NCI-H446 treated with DMSO at 0.1 percent for 48 hours (cell line): ENCODE results near the gene HIPK3.
"Not testable (repeated sequence)": the region's sequence is repeated elsewhere in the genome, so short reads cannot be mapped to it uniquely, and the experiment has no call there.

ENCODE experiments used
- DNase-seq: peaks from one replicate; lab custom pipeline; 2025; lab: John Stamatoyannopoulos, UW

The HIPK3 gene

GRCh38 chr11:33258631-33259205, 1.5 kb downstream of the HIPK3 start:
- no peak for DNase-seq

- no peak for DNase-seq
Measured at GRCh38 chr11:33259869-33260268, 2.7 kb downstream of the HIPK3 start.

GRCh38 chr11:33261350-33261749, 4.2 kb downstream of the HIPK3 start:
- DNase-seq: not testable (repeated sequence)

GRCh38 chr11:33262011-33262645, 4.9 kb downstream of the HIPK3 start:
- no peak for DNase-seq

- no peak for DNase-seq
Measured at GRCh38 chr11:33263549-33263948, 6.4 kb downstream of the HIPK3 start.

GRCh38 chr11:33264926-33265325, 7.7 kb downstream of the HIPK3 start:
- no peak for DNase-seq

GRCh38 chr11:33266393-33267215, 9.4 kb downstream of the HIPK3 start:
- DNase-seq: no peak

- no peak for DNase-seq
Measured at GRCh38 chr11:33268945-33269540, 11.9 kb downstream of the HIPK3 start.

- DNase-seq: no peak
Measured at GRCh38 chr11:33269822-33270221, 12.6 kb downstream of the HIPK3 start.

GRCh38 chr11:33271059-33271458, 13.9 kb downstream of the HIPK3 start:
- no peak for DNase-seq

- DNase-seq: no peak
Measured at GRCh38 chr11:33272338-33273107, 15.3 kb downstream of the HIPK3 start.

GRCh38 chr11:33273656-33274055, 16.5 kb downstream of the HIPK3 start:
- no peak for DNase-seq

- DNase-seq: no peak
Measured at GRCh38 chr11:33280411-33280810, 23.2 kb downstream of the HIPK3 start.

GRCh38 chr11:33281758-33282157, 24.6 kb downstream of the HIPK3 start:
- DNase-seq: no peak

- DNase-seq: no peak
Measured at GRCh38 chr11:33284818-33285217, 27.6 kb downstream of the HIPK3 start.

GRCh38 chr11:33290319-33290718, 33.1 kb downstream of the HIPK3 start:
- DNase-seq: no peak

GRCh38 chr11:33291004-33291777, 34.0 kb downstream of the HIPK3 start:
- no peak for DNase-seq

- DNase-seq: no peak
Measured at GRCh38 chr11:33292311-33292710, 35.1 kb downstream of the HIPK3 start.

- DNase-seq: no peak
Measured at GRCh38 chr11:33294224-33294623, 37.0 kb downstream of the HIPK3 start.

GRCh38 chr11:33294797-33295196, 37.6 kb downstream of the HIPK3 start:
- DNase-seq: no peak

GRCh38 chr11:33296695-33297094, 39.5 kb downstream of the HIPK3 start:
- no peak for DNase-seq
